Stimulated activated CD4-positive, alpha-beta T cell treated with anti-CD3 and anti-CD28 coated beads, TNF-alpha, amount 100 ng/mL, for 24 hours (primary cell): ENCODE measurements around the gene ADAMTSL1.

Experiments
- DNase-seq, 3 experiments: peaks; one replicate each; pipeline ENCODE4 v3.0.0-alpha.2; 2020; ENCODE audit warnings: low read depth in 3 of 3

Gene ADAMTSL1

DNA sequence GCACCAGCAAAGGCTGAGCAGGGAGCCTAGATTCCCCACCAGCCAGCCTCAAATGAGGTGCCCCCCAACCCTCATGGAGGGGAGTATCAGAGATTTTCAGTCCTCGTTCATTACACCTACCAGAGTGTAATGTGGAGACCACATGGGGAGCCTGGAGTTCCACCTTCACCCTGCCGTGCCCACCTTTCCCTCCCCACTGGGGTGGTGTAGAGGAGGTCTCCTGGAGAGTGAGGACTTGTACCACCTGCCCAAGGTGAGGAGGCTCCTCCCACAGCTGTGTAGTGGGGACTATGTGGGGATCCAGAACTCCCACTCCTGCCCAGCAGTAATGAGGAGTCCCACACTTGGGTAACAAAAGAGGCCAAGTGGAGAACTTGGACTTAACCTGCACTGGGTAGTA is 337.2 kb downstream of the ADAMTSL1 start:
- DNase-seq: no peak

DNA sequence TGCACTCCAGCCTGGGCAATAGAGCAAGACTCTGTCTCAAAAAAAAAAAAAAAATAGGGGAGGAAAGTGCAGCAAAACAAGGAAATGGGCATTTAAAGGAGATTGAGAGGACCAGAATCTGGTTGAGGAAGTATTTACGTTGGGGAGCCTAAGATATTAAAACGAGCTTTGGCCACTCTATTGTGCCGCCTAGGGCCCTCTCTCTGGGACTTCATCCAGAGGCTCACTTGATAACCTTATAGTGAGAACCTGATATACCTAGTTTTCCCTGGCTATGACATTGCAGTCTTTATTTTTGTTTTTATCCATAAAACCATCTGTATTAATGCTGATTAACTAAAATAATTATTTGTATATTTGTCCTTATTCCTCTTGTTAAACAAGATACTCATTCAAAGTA is 345.5 kb downstream of the ADAMTSL1 start:
- no peak for DNase-seq

DNA sequence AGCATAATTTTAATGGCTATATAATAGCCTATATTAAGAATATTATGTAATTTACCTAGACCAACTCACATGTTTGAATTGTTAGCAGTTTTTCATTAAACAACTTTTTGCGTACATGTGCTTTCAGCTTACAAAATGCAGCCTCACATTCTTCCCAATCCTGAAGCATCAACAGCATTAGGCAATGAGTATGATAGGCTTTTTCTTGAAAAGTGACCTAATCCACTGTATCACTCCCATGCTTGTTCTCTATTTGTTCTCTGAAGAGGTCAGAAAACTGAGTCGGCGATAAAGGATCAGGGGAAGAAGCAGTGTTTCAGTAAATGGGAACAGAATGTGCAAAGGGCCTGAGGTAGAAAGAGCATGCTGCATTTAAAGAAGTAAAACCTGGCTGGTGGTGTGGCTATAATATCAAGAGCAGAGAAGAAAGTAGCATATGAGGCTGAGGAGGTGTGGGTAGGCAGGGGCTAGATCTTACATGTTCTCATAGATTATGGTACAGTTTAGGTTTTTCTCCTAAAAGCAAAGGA is 346.7 kb downstream of the ADAMTSL1 start:
- no peak for DNase-seq

DNA sequence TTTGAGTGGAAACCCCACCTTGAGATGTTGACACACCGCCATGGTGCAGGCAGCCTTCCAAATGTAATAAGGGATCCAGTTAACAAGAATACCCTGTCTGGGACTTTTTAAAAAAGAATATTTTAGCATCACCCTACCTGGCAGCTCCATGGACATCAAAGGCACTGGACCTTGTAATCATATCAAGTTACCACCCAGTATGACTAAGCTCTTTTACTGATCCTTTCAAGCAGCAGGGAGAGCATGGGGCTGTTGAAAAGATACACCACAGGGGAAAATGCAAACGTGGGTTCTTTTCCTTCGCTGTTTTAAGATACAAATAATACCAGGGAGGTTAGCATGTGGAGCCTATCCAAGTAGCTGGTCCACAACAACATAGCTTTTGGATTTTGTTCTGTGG is 347.8 kb downstream of the ADAMTSL1 start:
- no peak for DNase-seq

DNA sequence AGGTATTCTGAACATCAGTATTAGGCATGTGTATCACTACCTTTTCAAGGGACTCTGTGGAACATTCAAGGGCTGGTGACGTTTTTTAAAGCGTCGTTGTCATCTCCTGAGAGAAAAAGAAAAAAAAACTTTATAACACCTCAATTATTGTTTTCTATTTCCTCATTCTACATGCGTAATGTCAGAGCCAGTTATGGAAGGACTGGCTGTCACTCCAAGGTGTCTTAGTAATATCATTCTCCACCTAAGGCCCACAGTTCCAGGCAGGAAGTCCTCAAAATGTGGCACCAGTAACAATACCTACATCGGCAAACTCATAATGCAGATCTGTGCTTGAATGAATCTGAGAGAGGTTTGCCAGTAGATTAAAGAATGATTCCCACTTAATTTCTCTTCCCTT is 348.9 kb downstream of the ADAMTSL1 start:
- DNase-seq: no peak

DNA sequence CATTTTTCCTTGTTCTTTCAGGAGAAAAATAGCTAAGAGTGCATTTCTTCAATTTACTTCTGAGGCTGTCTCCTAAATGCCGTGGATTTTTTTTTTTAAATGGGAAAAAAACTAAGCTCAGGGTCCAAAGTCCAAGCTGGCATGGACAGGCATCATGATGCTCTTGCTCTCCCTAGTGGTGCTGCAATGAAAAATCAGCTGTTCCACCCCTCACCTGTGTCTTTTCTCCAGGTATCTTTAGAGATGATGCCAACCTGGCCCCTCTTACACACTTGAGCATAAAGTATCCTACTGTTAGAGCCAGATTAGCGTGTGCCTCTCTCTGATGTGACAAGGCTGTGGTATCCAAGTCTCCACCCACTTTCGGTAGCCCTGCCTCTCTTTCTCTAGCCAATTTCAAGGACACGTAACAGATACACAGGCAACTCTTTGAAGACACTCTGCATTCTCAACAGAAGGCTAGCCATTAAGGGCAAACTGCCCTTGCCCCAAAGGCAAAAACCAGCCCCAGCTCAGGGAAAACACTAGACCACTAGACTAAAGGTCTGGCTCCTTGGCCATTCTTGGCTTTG is 350.2 kb downstream of the ADAMTSL1 start:
- DNase-seq: no peak

DNA sequence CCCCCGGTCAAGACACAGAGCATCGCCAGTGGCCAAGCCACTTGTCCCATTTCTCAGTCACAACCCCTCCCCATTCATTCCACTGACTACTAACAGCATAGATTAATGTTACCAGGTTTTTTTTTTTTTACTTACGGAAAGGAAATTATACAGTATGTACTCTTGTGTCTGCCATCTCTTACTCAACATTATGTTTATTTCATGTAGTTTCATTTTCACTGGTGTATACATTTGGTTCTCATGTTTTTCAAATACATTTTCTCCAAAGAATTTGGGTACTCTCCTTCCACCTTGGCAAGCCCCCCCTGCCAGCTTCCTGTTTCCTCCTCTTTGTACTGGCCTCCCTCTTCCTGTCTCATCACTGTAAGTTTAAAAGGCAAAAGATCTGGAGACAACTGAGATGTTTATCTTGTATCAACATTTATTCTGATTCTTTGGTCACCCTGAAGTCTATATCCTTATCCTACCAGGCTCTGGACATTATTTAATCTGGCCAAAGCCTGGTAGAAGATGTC is 351.8 kb downstream of the ADAMTSL1 start:
- no peak for DNase-seq

DNA sequence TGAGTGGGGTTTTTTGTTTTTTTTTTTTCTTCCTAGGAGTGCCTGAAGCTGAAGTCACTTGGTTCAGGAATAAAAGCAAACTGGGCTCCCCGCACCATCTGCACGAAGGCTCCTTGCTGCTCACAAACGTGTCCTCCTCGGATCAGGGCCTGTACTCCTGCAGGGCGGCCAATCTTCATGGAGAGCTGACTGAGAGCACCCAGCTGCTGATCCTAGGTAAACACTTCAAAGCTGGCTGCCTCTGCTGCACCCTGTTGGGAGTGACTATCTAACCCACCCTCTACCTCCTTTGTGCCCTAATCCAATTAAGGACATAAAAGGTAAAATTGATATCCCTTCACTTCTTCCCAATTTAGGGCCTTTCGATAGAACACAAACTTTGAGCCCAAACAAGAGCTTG is 352.3 kb downstream of the ADAMTSL1 start:
- DNase-seq: no peak

DNA sequence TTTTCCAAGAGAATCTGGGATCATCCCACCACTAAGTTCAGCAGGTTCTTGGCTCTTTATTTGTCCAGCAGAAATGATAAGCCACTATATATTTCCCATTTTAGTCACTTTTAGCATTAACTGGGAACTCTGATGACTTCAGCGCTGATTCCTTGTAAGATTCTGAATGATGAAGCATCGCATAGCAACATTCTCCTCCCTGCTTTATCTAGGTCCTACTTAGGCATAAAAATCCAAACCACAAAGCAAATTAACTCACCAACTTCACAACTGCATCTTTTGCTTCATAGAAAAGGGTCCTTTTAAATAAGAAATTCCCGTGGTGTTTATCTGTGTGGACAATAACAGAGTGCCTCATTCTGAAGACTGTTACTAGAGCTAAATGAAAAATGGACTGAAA is 355.1 kb downstream of the ADAMTSL1 start:
- DNase-seq: no peak

DNA sequence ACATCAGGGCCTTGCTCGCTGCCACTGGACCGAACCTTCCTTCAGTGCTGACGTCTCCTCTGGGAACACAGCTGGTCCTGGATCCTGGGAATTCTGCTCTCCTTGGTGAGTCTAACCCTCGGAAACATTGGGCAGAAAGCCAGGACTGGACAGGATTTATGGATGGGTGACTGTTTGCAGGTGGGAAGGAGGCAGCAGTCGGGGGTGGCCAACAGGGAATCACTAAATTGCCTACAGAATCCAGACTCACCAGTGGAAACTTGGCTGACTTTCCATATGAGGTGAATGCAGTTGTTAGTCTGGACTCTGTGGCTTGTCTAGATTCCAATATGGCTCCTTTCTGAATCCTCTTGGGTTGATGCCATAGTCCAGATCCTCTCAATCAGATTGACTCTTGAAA is 355.9 kb downstream of the ADAMTSL1 start:
- DNase-seq: no peak

DNA sequence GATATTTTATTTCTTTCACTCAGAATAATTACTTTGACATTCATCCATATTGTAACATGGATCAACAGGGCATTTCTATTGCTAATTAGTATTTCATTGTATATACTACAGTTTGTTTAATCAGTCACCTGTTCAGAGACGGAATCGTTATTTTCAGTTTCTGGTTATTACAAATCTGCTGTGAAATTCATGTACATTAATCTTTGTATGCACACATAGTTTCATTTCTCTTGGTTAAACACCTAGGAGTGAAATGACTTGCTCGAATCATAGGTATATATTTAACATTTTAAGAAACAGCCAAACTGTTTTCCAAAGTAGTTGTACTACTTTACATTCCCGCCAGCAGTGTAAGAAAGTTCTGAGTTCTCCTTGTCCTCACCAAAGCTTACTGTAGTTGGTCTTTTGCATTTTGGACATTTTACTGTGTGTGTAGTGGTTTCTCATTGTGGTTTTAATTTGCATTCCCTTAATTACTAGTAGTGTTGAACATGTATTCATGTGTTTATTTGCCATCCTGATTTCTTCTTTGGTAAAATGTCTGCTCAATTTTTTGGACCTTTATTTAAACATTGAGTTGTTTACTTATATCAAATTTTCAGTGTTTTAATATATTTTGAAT is 360.9 kb downstream of the ADAMTSL1 start:
- no peak for DNase-seq

DNA sequence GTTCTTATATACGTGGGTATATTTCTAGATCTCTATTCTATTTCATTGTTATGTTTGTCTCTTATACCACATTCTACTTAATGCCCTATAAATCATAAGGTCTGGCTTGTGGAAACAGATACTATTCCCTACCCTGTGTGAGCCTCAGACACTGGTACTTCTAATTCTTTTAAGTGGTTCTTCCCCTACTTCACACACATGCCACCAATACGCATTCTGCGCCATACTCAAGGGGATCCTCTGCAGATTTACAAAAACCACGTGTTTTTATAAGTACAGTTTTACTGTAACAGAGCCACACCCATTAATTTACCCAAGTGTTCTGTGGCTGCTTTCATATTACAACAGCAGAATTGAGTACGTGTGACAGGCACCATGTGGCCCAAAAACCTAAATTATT is 363.4 kb downstream of the ADAMTSL1 start:
- no peak for DNase-seq

DNA sequence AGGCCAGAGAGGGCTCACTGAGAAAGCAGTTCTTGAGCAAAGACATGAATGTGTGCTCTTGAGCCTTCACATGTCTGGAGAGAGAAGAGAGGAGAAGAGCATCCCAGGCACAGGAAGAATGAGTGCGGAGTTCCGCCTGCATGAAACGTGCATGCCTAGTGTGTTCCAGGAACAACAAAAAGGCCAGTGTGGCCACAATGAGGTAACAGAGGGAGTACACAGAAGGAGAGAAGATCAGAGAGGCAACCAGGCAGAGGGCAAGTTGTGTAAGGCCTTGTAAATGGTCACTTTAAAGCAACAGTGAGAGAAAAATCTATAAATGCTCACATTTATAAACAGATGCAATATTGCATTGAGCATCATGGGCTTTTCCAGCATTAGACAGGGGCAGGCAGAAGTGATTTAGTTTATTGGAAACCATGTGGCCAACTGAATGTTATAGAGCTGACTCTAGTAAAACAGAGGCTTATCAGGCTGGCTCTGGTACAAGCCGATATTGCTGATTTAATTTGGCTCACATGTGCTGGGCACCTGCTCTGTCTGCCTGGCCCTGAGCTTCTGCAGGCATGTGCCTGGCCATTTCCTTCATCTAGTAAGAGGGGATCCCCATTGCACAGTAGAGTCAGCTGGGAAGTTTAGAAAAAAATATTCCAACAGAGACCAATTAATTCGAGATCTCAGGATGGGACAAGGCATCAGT is 373.8 kb downstream of the ADAMTSL1 start:
- no peak for DNase-seq

DNA sequence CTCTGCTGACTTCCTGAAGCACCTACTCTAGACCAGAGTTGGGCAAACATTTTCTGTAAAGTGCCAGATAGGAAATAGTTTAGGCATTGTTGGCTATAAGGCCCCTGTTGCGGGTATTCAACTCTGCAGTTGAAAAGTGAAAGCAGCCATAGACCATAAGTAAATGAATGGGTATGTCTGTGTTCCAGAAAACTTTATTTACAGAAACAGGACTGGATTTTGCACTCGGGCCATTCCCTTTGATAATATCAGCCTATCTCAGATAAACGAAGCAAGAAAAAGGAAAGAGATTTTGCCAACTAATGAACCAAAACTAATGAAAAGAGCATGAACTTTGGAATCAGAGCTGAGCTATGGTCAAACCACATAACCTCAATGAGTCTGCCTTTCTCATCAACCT is 374.7 kb downstream of the ADAMTSL1 start:
- no peak for DNase-seq

DNA sequence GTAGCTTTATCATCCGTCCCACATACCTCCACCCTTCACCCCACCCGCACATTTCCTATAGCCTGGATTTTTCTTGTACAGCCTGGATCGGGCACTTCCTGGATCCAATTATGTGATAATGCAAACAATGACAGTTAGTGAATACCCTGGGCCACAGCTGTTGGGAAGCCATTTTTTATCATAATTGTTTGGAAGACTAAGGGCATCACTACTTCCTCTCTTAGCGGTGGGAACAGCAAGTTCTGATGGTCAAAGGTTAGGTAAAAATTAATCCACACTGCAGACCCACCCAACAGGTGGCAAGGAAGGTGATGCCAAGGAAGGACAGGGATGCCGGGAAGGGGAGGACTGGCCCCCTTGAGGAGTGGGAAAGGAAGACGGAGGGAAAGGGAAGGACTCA is 375.3 kb downstream of the ADAMTSL1 start:
- no peak for DNase-seq

DNA sequence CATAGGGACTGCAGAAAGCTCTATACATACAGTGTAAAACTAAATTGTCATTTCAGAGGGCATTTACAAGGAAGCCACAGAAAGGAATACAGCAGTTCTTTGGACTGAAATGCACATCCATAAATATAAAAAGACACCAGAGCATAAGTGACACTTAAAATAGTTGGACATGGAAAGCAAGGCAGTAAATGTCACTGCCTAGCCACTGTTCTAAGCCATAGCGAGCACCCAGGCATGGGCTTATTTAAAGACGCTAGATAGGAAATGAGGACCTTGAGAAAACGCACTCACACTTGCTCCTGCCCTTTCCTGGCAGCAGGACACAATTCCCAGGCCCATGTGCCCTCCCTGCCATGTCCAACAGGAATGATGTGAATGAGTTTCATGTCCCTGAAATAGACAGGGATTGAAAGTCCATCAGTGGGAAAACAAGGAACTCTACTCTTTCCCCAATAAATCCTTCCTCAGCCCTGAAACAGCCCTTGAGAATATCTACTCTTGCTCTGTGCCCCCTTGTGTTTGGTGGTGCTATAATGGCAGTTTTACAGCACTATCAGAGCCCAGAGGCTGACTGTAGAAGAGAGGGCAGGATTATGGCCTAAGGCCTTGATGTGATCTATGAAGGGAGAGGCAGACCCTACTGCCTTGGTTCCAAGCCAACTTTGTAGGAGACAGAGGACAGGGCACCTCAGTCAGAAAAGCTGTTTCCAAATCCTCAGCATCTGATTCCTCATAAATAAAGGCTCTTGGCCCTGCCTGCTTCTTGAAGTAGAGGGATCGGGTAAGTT is 376.1 kb downstream of the ADAMTSL1 start:
- no peak for DNase-seq

DNA sequence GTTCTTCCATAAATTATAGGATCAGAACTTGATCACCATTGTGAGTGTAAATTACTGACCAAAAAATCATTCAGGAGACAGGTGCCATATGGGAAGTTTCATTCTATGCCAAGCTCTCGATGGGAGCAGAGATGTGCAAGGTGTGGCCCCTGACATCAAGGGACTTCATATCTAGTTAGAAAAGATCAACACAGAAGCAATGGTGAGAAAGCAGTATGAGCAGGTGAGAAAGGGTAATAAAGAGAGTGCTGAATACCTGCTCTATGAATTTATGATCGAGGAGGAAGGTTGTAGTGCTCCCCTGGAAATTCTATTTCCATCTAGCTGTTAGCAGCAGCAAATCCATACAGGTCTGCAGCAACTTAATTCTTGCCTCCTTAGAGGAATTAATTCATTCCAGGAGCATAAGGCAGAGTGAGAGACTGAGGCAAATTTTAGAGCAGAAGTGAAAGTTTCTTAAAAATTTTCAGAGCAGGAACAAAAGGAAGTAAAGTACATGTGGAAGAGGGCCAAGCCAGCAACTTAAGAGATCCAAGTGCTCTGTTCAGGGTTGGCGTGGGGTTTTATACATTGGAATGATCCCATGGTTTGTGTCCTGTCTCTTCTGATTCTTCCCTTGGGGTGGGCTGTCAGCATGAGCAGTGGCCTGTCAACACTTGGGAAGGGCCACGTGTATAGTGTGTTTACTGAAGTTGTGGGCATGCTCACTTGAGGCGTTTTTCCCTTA is 377.3 kb downstream of the ADAMTSL1 start:
- DNase-seq: no peak

DNA sequence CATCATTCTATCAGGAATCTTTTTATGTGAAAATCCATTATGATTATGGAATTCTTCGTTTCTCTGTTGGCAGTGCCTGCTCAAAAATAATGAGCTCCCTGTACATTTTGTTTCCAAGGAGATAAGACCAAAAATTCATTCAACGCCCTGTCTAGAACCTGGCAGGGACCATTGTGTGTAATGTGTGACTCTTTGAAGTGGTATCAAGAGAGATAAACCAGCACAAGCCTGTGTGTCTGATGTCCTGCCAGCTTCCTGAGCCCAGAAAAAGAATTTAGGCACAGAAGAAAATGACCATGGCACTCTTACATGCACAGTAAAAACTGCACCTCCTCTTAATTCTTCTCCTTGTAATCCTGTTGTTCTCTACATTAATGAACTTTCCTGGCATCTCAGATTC is 381.7 kb downstream of the ADAMTSL1 start:
- DNase-seq: no peak

DNA sequence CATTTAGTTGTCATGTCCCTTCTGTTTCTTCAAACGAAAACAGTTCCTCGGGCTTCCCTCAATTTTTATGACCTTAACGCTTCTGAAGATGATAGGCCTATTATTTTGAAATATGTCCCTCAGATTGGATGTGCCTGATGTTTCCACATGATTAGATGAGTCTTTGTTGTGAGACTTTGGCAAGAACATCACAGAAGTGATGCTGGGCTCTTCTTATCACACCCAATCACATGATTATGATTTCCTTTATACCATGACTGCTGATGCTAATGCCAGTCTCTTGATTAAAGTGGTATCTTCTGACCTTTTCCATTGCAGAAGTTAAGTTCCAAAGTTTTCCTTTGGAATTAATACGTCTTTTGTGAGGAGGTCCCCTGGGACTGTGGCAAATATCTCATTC is 383.4 kb downstream of the ADAMTSL1 start:
- DNase-seq: no peak

DNA sequence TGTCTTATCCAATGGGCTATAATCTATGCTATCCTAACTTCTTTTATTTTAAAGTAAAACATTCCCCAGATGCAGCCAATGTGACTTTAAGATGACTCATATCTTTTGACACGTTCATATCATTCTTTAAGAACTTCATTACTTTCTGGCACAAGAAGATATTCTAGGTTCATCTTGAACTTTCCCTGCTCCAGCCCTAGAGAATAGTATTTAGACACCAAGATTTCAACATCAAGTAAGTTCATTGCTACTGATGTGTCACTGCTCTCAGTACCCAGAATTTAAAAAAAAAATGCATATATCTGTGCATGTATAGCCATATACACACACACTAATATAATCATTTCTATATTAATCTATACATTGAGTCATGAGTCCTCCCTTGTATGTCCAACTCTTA is 383.8 kb downstream of the ADAMTSL1 start:
- DNase-seq: no peak
